GM20431 (cell line): ENCODE measurements around the gene SMIM44.
"Not testable (repeated sequence)": the region's sequence is repeated elsewhere in the genome, so short reads cannot be mapped to it uniquely, and the experiment has no call there.

Experiments
- in situ Hi-C: fragments of 300-500 bp; cut with MseI, MboI; formaldehyde crosslinking; loops from one replicate; pipeline ENCODE4 v1.15.0; 2020; ENCODE audit warnings: low sequenced_read_pairs; ENCODE audit not compliant: unreplicated experiment

The SMIM44 gene

GRCh38 chr19:3462991-3463713, 20.1 kb downstream of the SMIM44 start:
- in situ Hi-C loops = no loop called here

GRCh38 chr19:3459965-3460582, 23.2 kb downstream of the SMIM44 start:
- in situ Hi-C loops = no loop called here

- in situ Hi-C loops = no loop called here
Observed at GRCh38 chr19:3459089-3459881, 24.0 kb downstream of the SMIM44 start.

GRCh38 chr19:3458229-3459088, 24.8 kb downstream of the SMIM44 start:
- in situ Hi-C loops = no loop called here

- in situ Hi-C loops = no loop called here
Observed at GRCh38 chr19:3457528-3458228, 25.6 kb downstream of the SMIM44 start.

GRCh38 chr19:3456925-3457527, 26.2 kb downstream of the SMIM44 start:
- in situ Hi-C loops = no loop called here

- in situ Hi-C loops = no loop called here
Observed at GRCh38 chr19:3455960-3456601, 27.2 kb downstream of the SMIM44 start.

- in situ Hi-C loops = no loop called here
Observed at GRCh38 chr19:3455393-3455955, 27.8 kb downstream of the SMIM44 start.

GRCh38 chr19:3454656-3455392, 28.4 kb downstream of the SMIM44 start:
- in situ Hi-C loops = no loop called here

- in situ Hi-C loops = no loop called here
Observed at GRCh38 chr19:3453840-3454239, 29.4 kb downstream of the SMIM44 start.

GRCh38 chr19:3452942-3453214, 30.4 kb downstream of the SMIM44 start:
- in situ Hi-C loops = not testable (repeated sequence)

- in situ Hi-C loops = no loop called here
Observed at GRCh38 chr19:3452171-3452941, 30.9 kb downstream of the SMIM44 start.

- in situ Hi-C loops = no loop called here
Observed at GRCh38 chr19:3451451-3451866, 31.8 kb downstream of the SMIM44 start.

GRCh38 chr19:3450796-3451411, 32.3 kb downstream of the SMIM44 start:
- in situ Hi-C loops = no loop called here

- in situ Hi-C loops = no loop called here
Observed at GRCh38 chr19:3448616-3449334, 34.5 kb downstream of the SMIM44 start.

GRCh38 chr19:3446657-3447056, 36.6 kb downstream of the SMIM44 start:
- in situ Hi-C loops = not testable (repeated sequence)
